Measurements from ENCODE around the gene RPS15.

The RPS15 gene

DNA sequence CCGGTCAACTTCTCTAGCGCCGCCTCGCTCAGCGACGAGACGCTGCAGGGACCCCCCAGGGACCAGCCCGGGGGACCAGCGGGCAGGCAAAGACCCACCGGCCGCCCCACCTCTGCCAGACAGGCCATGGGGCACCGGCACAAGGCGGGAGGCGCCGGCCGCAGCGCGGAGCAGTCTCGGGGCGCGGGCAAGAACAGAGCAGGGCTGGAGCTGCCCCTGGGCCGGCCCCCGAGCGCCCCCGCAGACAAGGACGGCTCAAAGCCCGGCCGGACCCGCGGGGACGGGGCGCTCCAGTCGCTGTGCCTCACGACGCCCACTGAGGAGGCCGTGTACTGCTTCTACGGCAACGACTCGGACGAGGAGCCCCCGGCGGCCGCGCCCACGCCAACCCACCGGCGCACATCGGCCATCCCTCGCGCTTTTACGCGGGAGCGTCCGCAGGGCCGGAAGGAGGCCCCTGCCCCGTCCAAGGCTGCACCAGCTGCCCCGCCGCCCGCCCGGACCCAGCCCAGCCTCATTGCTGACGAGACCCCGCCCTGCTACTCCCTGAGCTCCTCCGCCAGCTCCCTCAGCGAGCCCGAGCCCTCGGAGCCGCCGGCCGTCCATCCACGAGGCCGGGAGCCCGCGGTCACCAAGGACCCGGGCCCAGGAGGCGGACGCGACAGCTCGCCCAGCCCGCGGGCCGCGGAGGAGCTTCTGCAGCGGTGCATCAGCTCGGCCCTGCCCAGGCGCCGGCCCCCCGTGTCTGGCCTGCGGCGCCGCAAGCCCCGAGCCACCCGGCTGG is 29.5 kb downstream of the RPS15 start:
- H3K27ac ChIP-seq, result peak overlapping the region; percentile 92
- no peak for TF ChIP-seq ZFX (IDR thresholded peaks at IDR 0.05)
- TF ChIP-seq, protein P1, sequence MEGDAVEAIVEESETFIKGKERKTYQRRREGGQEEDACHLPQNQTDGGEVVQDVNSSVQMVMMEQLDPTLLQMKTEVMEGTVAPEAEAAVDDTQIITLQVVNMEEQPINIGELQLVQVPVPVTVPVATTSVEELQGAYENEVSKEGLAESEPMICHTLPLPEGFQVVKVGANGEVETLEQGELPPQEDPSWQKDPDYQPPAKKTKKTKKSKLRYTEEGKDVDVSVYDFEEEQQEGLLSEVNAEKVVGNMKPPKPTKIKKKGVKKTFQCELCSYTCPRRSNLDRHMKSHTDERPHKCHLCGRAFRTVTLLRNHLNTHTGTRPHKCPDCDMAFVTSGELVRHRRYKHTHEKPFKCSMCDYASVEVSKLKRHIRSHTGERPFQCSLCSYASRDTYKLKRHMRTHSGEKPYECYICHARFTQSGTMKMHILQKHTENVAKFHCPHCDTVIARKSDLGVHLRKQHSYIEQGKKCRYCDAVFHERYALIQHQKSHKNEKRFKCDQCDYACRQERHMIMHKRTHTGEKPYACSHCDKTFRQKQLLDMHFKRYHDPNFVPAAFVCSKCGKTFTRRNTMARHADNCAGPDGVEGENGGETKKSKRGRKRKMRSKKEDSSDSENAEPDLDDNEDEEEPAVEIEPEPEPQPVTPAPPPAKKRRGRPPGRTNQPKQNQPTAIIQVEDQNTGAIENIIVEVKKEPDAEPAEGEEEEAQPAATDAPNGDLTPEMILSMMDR (conservative IDR thresholded peaks at IDR 0.05), result no peak

DNA sequence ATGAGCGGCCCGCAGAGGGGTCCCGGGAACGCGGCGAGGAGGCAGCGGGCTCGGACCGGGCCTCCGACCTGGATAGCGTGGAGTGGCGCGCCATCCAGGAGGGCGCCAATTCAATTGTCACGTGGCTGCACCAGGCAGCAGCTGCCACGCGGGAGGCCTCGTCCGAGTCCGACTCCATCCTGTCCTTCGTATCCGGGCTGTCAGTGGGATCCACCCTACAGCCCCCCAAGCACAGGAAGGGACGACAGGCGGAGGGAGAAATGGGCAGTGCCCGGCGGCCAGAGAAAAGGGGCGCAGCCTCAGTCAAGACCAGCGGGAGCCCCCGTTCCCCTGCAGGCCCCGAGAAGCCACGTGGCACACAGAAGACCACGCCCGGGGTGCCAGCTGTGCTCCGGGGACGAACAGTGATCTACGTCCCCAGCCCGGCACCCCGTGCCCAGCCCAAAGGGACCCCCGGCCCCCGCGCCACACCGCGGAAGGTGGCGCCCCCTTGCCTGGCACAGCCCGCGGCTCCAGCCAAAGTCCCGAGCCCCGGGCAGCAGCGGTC is 30.2 kb downstream of the RPS15 start:
- TF ChIP-seq, protein P1 (conservative IDR thresholded peaks at IDR 0.05), result no peak
- peak; percentile 91 for TF ChIP-seq ZFX (IDR thresholded peaks at IDR 0.05)

DNA sequence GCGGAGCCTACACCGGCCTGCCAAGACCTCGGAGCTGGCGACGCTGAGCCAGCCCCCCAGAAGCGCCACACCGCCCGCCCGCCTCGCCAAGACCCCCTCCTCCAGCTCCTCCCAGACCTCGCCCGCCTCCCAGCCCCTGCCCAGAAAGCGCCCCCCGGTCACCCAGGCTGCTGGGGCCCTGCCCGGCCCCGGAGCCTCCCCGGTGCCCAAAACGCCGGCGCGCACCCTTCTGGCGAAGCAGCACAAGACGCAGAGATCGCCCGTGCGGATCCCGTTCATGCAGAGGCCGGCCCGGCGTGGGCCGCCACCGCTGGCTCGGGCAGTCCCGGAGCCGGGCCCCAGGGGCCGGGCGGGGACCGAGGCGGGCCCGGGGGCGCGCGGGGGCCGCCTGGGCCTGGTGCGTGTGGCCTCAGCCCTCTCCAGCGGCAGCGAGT is 30.6 kb downstream of the RPS15 start:
- H3K27ac ChIP-seq, result peak overlapping the region; percentile 92
- TF ChIP-seq ZFX (IDR thresholded peaks at IDR 0.05), result no peak
- TF ChIP-seq, protein P1 (conservative IDR thresholded peaks at IDR 0.05), result peak; percentile 58

More for the DNA sequence above, 30.2 kb downstream of the RPS15 start:
- H3K27ac ChIP-seq, result peak overlapping the region; percentile 92

DNA sequence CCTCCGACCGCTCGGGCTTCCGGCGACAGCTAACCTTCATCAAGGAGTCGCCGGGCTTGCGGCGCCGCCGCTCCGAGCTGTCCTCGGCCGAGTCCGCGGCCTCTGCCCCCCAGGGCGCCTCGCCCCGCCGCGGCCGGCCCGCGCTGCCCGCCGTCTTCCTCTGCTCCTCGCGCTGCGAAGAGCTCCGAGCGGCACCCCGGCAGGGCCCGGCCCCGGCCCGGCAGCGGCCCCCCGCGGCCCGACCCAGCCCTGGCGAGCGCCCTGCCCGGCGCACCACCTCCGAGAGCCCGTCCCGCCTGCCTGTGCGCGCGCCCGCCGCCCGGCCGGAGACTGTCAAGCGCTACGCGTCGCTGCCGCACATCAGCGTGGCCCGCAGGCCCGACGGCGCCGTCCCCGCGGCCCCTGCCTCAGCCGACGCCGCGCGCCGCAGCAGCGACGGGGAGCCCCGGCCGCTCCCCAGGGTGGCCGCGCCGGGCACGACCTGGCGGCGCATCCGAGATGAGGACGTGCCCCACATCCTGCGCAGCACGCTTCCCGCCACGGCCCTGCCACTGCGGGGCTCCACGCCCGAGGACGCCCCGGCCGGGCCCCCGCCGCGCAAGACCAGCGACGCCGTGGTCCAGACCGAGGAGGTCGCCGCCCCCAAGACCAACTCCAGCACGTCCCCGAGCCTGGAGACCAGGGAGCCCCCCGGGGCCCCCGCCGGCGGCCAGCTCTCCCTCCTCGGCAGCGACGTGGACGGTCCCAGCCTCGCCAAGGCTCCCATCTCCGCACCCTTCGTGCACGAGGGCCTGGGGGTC is 31.3 kb downstream of the RPS15 start:
- H3K27ac ChIP-seq, result peak overlapping the region; percentile 92
- TF ChIP-seq ZFX (IDR thresholded peaks at IDR 0.05), result peak; percentile 82
- TF ChIP-seq, protein P1 (conservative IDR thresholded peaks at IDR 0.05), result peak; percentile 43; the same call in 1 of the 2 replicates

DNA sequence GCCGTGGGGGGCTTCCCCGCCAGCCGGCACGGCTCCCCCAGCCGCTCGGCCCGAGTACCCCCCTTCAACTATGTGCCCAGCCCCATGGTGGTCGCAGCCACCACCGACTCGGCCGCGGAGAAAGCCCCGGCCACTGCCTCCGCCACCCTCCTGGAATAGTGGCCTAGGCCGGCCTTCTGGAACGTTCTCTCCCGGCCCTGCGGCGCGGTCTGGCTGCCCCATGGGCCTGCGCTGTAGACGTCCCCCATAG is 31.8 kb downstream of the RPS15 start:
- no peak for TF ChIP-seq ZFX (IDR thresholded peaks at IDR 0.05)
- TF ChIP-seq, protein P1 (conservative IDR thresholded peaks at IDR 0.05), result no peak
- peak overlapping the region; percentile 92 for H3K27ac ChIP-seq

DNA sequence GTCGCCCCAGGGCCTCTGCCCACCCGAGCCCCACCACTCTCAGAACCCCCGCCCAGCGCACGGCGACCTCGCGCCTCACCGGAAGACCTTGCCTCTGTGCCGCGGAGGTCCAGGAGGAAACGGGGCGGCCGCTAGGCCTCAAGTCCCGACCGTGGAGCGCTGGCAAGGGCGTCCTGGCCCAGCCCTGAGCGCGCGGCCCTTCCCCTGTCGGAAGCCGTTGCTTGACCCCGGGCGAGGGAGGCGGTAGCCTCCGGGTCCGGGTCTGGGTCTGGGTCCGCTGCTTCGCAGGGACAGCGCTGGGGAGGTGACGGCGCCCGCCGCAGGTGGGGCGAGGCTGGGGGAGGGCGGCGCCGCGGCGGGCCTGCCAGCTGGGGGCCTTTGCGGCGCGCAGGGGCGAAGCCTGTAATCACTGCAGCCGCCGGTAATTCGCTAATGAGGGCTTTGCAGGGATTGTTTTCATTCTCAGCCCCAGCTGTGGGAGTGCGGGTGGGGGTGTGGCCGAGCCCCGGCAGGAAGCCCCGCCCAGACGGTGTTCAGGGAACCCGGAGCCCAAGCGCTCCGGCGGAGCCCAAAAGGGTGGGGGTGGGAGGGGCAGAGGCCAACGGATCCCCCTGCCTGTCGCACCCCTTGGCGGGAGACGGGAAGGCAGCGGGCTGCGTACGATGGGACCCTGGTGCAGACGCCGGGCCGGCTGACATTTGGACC is 32.3 kb downstream of the RPS15 start:
- TF ChIP-seq, protein P1 (conservative IDR thresholded peaks at IDR 0.05), result no peak
- peak; percentile 83; the same call in 1 of the 2 replicates for TF ChIP-seq ZFX (IDR thresholded peaks at IDR 0.05)
- H3K27ac ChIP-seq, result peak overlapping the region; percentile 92
